OCI-LY3 (cell line): ENCODE results near the gene ARHGAP29.

Source experiments
- EZH2phosphoT487 ChIP-seq: fragments of 200-600 bp; shearing (Covaris generic); IDR thresholded peaks from 2 replicates; pipeline ENCODE4 v1.6.1; 2018; ENCODE audit warnings: antibody characterized with exemption, mixed run types, low read depth
- TF ChIP-seq, protein P1 (sequence below): fragments of 200-600, 300-600 bp; sonication (generic); IDR thresholded peaks from 2 replicates; pipeline ENCODE4 v1.5.1; 2014; ENCODE audit warnings: antibody characterized with exemption, low read length, low read depth

DNA sequence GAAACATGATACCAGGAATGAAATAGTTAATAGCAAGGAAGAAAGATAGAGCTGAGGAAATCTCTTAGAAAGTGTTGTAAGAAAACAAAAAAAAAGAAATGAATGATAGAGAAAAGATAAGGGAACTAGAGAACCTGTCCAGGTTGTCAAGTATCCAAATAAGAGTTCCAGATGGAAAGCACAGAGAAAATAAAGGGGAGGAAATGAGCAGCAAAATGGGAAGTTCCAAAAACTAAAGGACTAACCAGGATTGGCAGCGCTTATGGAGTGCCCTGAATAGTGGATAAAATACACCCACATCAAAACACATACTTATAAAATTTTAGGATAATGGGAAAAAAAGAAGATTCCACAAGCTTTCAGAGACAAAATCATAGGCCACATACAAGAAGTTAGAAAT, 55.2 kb downstream of the ARHGAP29 start:
- TF ChIP-seq, protein P1, sequence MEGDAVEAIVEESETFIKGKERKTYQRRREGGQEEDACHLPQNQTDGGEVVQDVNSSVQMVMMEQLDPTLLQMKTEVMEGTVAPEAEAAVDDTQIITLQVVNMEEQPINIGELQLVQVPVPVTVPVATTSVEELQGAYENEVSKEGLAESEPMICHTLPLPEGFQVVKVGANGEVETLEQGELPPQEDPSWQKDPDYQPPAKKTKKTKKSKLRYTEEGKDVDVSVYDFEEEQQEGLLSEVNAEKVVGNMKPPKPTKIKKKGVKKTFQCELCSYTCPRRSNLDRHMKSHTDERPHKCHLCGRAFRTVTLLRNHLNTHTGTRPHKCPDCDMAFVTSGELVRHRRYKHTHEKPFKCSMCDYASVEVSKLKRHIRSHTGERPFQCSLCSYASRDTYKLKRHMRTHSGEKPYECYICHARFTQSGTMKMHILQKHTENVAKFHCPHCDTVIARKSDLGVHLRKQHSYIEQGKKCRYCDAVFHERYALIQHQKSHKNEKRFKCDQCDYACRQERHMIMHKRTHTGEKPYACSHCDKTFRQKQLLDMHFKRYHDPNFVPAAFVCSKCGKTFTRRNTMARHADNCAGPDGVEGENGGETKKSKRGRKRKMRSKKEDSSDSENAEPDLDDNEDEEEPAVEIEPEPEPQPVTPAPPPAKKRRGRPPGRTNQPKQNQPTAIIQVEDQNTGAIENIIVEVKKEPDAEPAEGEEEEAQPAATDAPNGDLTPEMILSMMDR: no peak
- no peak for TF ChIP-seq EZH2phosphoT487
